K562 (cell line): ENCODE data around the gene ANKRD34A. TPM values are rescaled to one million over a fixed set of nuclear protein-coding genes. Genes with fewer than 3 reads are reported as not detected.

Experiments
- CHD1 ChIP-seq: fragments of 200-600 bp; sonication (generic); IDR thresholded peaks from one replicate; pipeline ENCODE4 v1.6.1; 2012; ENCODE audit warnings: mild to moderate bottlenecking, moderate library complexity, low read length, inconsistent platforms
- DIDO1 ChIP-seq: fragments of 450-650 bp; IDR thresholded peaks from 2 replicates; pipeline ENCODE4 v1.6.1; 2016; ENCODE audit warnings: low read depth, missing biosample characterization, missing genetic modification characterization
- EGR1 ChIP-seq: fragments of 450-650 bp; conservative IDR thresholded peaks from 2 replicates; pipeline ENCODE4 v1.6.1; 2017; ENCODE audit warnings: mild to moderate bottlenecking
- ETV5 ChIP-seq: sonication (generic); formaldehyde crosslinking; IDR thresholded peaks from 2 replicates; pipeline ENCODE4 v1.4.0; 2020; ENCODE audit warnings: low read depth, mild to moderate bottlenecking, missing genetic modification reagents
- GTF2A2 ChIP-seq: IDR thresholded peaks from 2 replicates; pipeline ENCODE4 v1.6.1; 2016; ENCODE audit warnings: mild to moderate bottlenecking, missing genetic modification characterization, missing compliant biosample characterization
- HLTF ChIP-seq: fragments of 450-650 bp; IDR thresholded peaks from 2 replicates; pipeline ENCODE4 v1.6.1; 2016
- MBD2 ChIP-seq: sonication (generic); IDR thresholded peaks from 2 replicates; pipeline ENCODE4 v1.6.1; 2016; ENCODE audit warnings: low read depth, borderline replicate concordance
- MXD1 ChIP-seq: fragments of 250-450 bp; sonication (Bioruptor Pico); IDR thresholded peaks from 2 replicates; pipeline ENCODE4 v1.8.0; 2021; ENCODE audit warnings: borderline replicate concordance, mild to moderate bottlenecking, moderate library complexity; ENCODE audit not compliant: poor library complexity, severe bottlenecking
- NFE2L1 ChIP-seq: fragments of 450-650 bp; IDR thresholded peaks from 2 replicates; pipeline ENCODE4 v1.6.1; 2016; ENCODE audit warnings: missing genetic modification characterization, low read depth, mild to moderate bottlenecking, missing compliant biosample characterization, moderate library complexity, borderline replicate concordance
- NFIC ChIP-seq: fragments of 450-650 bp; IDR thresholded peaks from 2 replicates; pipeline ENCODE4 v1.6.1; 2017; ENCODE audit warnings: mild to moderate bottlenecking, inconsistent platforms
- RBM22 ChIP-seq: fragments of 200-400 bp; formaldehyde crosslinking; IDR thresholded peaks from 2 replicates; pipeline ENCODE4 v1.6.1; 2018; ENCODE audit warnings: low read length, low read depth; ENCODE audit not compliant: poor library complexity, severe bottlenecking
- RREB1 ChIP-seq: fragments of 250-450 bp; sonication (Bioruptor Pico); IDR thresholded peaks from 2 replicates; pipeline ENCODE4 v1.4.0; 2020
- SMAD1 ChIP-seq: fragments of 150-350 bp; IDR thresholded peaks from 2 replicates; pipeline ENCODE4 v1.6.1; 2014; ENCODE audit warnings: low read length, low read depth; ENCODE audit not compliant: partially characterized antibody
- SP2 ChIP-seq: IDR thresholded peaks from 2 replicates; pipeline ENCODE4 v1.6.1; 2011; ENCODE audit warnings: mild to moderate bottlenecking, low read depth, low read length, moderate library complexity; ENCODE audit not compliant: poor library complexity, severe bottlenecking; ENCODE audit errors: extremely low read depth
- SUPT5H ChIP-seq: fragments of 450-650 bp; IDR thresholded peaks from 2 replicates; pipeline ENCODE4 v1.6.1; 2016
- TCFL5 ChIP-seq: fragments of 250-450 bp; sonication (Bioruptor Pico); conservative IDR thresholded peaks from 2 replicates; pipeline ENCODE4 v1.6.1; 2021; ENCODE audit warnings: mild to moderate bottlenecking, moderate library complexity, matching md5 sums
- ZMIZ1 ChIP-seq, 2 experiments: fragments of 150-350 bp in 1 of 2; IDR thresholded peaks; 2 replicates each; pipeline ENCODE4 v1.6.1; 2012 to 2016; ENCODE audit warnings: low read depth in 2 of 2, low read length in 2 of 2, mild to moderate bottlenecking in 1 of 2, moderate library complexity in 1 of 2
- ZNF311 ChIP-seq: fragments of 250-450 bp; sonication (Bioruptor Pico); IDR thresholded peaks from 2 replicates; pipeline ENCODE4 v1.4.0; 2020; ENCODE audit warnings: mild to moderate bottlenecking, moderate library complexity
- ZNF696 ChIP-seq: fragments of 250-450 bp; sonication (Bioruptor Pico); conservative IDR thresholded peaks from 2 replicates; pipeline ENCODE4 v1.4.0; 2020; ENCODE audit warnings: mild to moderate bottlenecking, moderate library complexity
- polyA plus RNA-seq, 8 experiments: library from polyadenylated mRNA; depleted of rRNA in 4 of 8; stranded (reverse) in 5 of 8; unstranded in 3 of 8; fragments of >200 nt; fragmentation: Nextera tagmentation in 2 of 8; fragmentation: Illumina TruSeq in 1 of 8; extraction: Ambion mirVana in 2 of 8; extraction: Trizol in 1 of 8; gene quantifications; 2 replicates each; pipeline versions ENCODE4 v1.2.1 to v1.2.3, GENCODE V29; 2011 to 2014; ENCODE audit warnings: inconsistent platforms in 1 of 8, missing spikeins in 1 of 8
- total RNA-seq, 7 experiments: library from RNA; depleted of rRNA in 6 of 7; stranded (reverse); fragments of >200 nt in 6 of 7; fragmentation: Illumina TruSeq in 2 of 7; extraction: Trizol in 2 of 7; gene quantifications; 2 replicates each; pipeline versions ENCODE4 v1.2.1 to v1.2.3, GENCODE V29; 2011 to 2021; ENCODE audit warnings: low replicate concordance in 1 of 7

Gene ANKRD34A
- total and polyA plus RNA-seq, 9 of the 15 experiments (the other 6 are each of a cell fraction or from before 2014, with no cell fraction given), result 0.06 to 1.6 (median 0.43) TPM

GRCh38 chr1:145990249-145990855 lies 26.0 kb upstream of the ANKRD34A start (continued):
- TF ChIP-seq RREB1 (CRISPR knock-in tag) (no peak), SP2 (no peak), ZMIZ1 (IDR thresholded peaks at IDR 0.05; ENCODE audit: low read depth in 2 of 2, low read length in 2 of 2) (no peak), SUPT5H (peak; percentile 30), SMAD1 (no peak), CHD1 (no peak), ZNF696 (CRISPR knock-in tag) (no peak), NFIC (no peak), NFE2L1 (tag) (no peak), RBM22 (no peak), MXD1 (CRISPR knock-in tag) (no peak), MBD2 (no peak), TCFL5 (CRISPR knock-in tag) (no peak), ZNF311 (CRISPR knock-in tag) (no peak), EGR1 (no peak), DIDO1 (tag) (no peak), HLTF (no peak), ETV5 (CRISPR knock-in tag) (no peak), GTF2A2 (tag) (no peak)
